GM19240 (cell line): ENCODE results near the gene PIGL.
"Not testable (repeated sequence)": the region's sequence is repeated elsewhere in the genome, so short reads cannot be mapped to it uniquely, and the experiment has no call there.

Experiments used
- DNase-seq: peaks from one replicate; pipeline ENCODE4 v3.0.0; 2011; ENCODE audit warnings: low spot score; ENCODE audit not compliant: insufficient read length

The PIGL gene

GRCh38 chr17:16217002-16217635 lies at the start of gene PIGL:
Gene PIGL (plus strand): TSS chr17:16217210. CDS start chr17:16217227, 17 bp downstream.
- peak; percentile 61 for DNase-seq

GRCh38 chr17:16171613-16172012 lies 45.4 kb upstream of the PIGL start:
- DNase-seq = no peak

GRCh38 chr17:16178836-16179235 lies 38.2 kb upstream of the PIGL start:
- no peak for DNase-seq

GRCh38 chr17:16181581-16181980 lies 35.4 kb upstream of the PIGL start:
- DNase-seq = no peak

- no peak for DNase-seq
These were observed 29.4 kb upstream of the PIGL start for GRCh38 chr17:16187642-16188041.

- no peak for DNase-seq
These were observed 27.1 kb upstream of the PIGL start for GRCh38 chr17:16189791-16190348.

GRCh38 chr17:16190703-16191360 lies 26.2 kb upstream of the PIGL start:
- no peak for DNase-seq

GRCh38 chr17:16191604-16192003 lies 25.4 kb upstream of the PIGL start:
- no peak for DNase-seq

- DNase-seq = not testable (repeated sequence)
These were observed 22.6 kb upstream of the PIGL start for GRCh38 chr17:16194307-16194835.

- no peak for DNase-seq
These were observed 19.7 kb upstream of the PIGL start for GRCh38 chr17:16197276-16197675.

- no peak for DNase-seq
These were observed 17.9 kb upstream of the PIGL start for GRCh38 chr17:16199093-16199492.

GRCh38 chr17:16201693-16202131 lies 15.3 kb upstream of the PIGL start:
- not testable (repeated sequence) for DNase-seq

- not testable (repeated sequence) for DNase-seq
These were observed 14.2 kb upstream of the PIGL start for GRCh38 chr17:16202554-16203500.

- DNase-seq = not testable (repeated sequence)
These were observed 12.2 kb upstream of the PIGL start for GRCh38 chr17:16204763-16205162.

GRCh38 chr17:16211590-16211989 lies 5.4 kb upstream of the PIGL start:
- DNase-seq = no peak

GRCh38 chr17:16212793-16213192 lies 4.2 kb upstream of the PIGL start:
- DNase-seq = no peak

GRCh38 chr17:16214190-16215001 lies 2.6 kb upstream of the PIGL start:
- no peak for DNase-seq

GRCh38 chr17:16215002-16215272 lies 2.1 kb upstream of the PIGL start:
- peak; percentile 11 for DNase-seq

GRCh38 chr17:16215273-16215964 lies 1.6 kb upstream of the PIGL start, which contains the start of gene NCOR1:
Gene NCOR1 (minus strand): TSS chr17:16215534. CDS start chr17:16194569, 20,965 bp downstream.
- DNase-seq = peak; percentile 51

GRCh38 chr17:16215965-16216316 lies 1.1 kb upstream of the PIGL start:
- DNase-seq = no peak
